Fibroblast of villous mesenchyme (primary cell): Measurements from ENCODE around the gene TNIK. TPM values are rescaled to one million over a fixed set of nuclear protein-coding genes. Genes with fewer than 3 reads are reported as not detected.

Experiments used
- DNase-seq: peaks from one replicate; pipeline ENCODE4 v3.0.0-alpha.2; 2010; ENCODE audit warnings: low read depth
- H3K4me3 ChIP-seq: 2 replicates; pipeline ENCODE4 v1.5.1; 2011; ENCODE audit warnings: low read depth, mild to moderate bottlenecking, low read length
- CTCF ChIP-seq: IDR thresholded peaks from 2 replicates; pipeline ENCODE4 v1.5.1; 2012; ENCODE audit warnings: low read depth, mild to moderate bottlenecking, low read length; ENCODE audit not compliant: insufficient read depth
- total RNA-seq: library from RNA; depleted of rRNA; stranded (reverse); fragments of >200 nt; gene quantifications from 2 replicates; pipeline ENCODE4 v1.2.3, GENCODE V29; 2012

TNIK gene
- total RNA-seq, 1 donor: 5.2 TPM

GRCh38 chr3:171390051-171390941 lies 69.9 kb downstream of the TNIK start:
- no peak for DNase-seq
- no peak overlapping the region for H3K4me3 ChIP-seq
- TF ChIP-seq CTCF: no peak

DNA sequence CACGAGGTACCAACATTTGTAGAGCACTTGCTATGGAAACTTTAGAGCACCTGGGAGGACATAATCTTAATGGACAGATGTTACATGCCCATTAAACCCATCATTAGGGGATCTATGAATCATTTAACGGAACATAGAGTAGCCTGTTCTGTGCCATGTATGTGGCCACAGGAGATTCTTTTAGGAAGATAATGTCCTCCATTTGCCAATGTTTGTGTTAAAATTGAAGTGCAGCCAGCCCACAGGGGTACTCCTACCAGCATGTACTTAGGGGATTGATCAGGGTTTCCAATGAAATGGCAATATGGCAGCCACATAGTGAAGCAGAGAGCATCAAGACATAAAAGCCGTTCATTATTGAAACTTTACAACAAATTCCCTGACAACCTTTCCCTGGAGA lies 70.7 kb downstream of the TNIK start:
- TF ChIP-seq CTCF: no peak
- no peak for DNase-seq
- no peak overlapping the region for H3K4me3 ChIP-seq

DNA sequence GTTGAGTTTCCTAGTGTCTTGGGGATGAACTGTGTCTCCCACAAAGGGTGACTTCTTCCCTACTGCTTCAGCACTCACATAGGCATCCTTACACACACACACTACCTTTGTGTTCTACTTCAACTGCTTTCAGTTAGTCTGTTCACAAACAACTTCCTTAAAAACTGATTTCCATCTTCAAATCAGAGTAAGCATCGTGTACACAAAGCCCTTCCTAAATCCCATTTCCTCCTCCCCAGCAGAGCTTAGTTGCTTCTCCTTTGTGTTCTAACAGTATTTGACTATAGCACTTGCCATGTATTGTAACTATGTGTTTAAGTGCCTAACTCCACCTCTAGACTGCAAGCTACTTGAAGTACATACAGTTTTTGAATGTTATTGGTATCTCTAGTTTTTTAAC lies 71.7 kb downstream of the TNIK start:
- TF ChIP-seq CTCF: no peak
- DNase-seq: no peak
- H3K4me3 ChIP-seq: no peak overlapping the region

DNA sequence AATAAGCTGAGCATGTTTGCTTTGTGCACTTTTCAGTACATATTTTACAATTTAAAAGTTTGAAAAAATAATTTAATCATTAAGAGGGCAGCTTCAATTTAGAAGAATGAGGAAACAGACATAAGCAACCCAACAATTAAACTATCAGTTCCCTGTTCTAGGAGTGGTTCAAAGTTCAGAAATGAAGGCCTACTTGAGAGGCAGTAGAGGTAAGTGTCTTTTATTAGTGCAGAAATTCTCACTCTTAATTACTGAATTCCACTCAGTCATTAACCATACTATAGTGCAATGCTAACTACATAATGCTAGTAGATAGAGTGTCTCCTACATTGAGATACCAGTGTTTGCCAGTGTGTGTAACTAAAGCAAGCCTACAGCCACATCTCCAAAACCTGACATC lies 73.1 kb downstream of the TNIK start:
- no peak for TF ChIP-seq CTCF
- no peak for DNase-seq
- H3K4me3 ChIP-seq: no peak overlapping the region

GRCh38 chr3:171385086-171385485 lies 75.1 kb downstream of the TNIK start:
- no peak for DNase-seq
- no peak for TF ChIP-seq CTCF
- no peak overlapping the region for H3K4me3 ChIP-seq

DNA sequence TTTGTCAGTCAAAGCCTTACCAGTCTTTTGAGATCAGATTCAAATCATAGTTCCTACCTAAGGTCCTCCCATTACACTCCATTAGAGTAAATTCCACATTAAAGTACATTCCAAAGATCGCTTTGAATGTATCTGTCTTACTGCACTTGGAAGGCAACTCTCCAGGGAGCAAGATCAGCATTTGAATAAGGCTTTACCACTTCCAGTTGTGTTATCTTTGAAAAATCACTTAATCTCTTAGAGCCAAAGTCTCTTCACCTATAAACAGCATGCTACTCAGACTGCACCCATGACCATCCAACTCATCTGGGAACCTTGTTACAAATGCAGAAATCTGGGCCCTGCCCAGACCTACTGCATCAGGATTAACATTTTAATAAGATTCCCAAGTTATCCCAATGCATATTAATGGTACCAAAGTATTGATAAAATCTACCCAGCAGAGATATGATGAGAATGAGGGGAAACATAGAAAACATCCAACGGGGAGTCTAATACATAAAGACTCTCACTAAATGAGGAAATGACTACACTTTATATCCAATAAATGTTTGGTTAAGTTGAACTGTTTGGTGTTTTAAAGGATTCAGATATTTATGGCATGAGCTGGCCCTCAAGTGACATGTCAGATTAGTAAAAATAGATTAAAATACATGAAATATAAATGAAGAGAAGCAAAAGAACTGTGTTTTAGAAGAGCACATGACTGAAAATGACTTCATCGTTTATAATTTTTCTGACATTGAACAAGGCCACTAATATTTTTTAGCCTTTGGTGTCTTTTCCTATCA lies 75.9 kb downstream of the TNIK start:
- DNase-seq: peak; percentile 32
- H3K4me3 ChIP-seq: no peak overlapping the region
- TF ChIP-seq CTCF: no peak
